GM21717 (cell line): ENCODE data around the gene VIT.
"Not testable (repeated sequence)": the region's sequence is repeated elsewhere in the genome, so short reads cannot be mapped to it uniquely, and the experiment has no call there.

ENCODE experiments used
- ATAC-seq: cut with Tn5 transposase; IDR thresholded peaks from one replicate; pipeline ENCODE4 v1.9.1; 2021; ENCODE audit warnings: mild to moderate bottlenecking, moderate library complexity; ENCODE audit not compliant: unreplicated experiment

VIT gene

DNA sequence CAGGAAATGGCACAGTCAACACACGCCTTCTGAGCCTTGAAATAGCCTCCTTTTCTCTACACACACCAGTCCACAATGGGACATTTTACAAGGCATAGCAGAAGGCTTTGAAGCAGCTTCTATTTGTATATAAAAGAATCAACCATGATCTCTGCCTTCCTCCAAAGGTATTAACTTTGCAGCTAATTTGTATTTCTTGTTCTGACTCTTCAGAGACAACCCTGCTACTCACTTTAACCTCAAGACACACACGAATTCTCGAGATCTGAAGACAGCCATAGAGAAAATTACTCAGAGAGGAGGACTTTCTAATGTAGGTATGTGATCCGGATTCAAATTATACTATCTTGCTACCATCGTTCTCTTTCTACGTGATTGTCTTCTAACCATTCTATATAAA lies 104.6 kb downstream of the VIT start:
- ATAC-seq, result no peak

DNA sequence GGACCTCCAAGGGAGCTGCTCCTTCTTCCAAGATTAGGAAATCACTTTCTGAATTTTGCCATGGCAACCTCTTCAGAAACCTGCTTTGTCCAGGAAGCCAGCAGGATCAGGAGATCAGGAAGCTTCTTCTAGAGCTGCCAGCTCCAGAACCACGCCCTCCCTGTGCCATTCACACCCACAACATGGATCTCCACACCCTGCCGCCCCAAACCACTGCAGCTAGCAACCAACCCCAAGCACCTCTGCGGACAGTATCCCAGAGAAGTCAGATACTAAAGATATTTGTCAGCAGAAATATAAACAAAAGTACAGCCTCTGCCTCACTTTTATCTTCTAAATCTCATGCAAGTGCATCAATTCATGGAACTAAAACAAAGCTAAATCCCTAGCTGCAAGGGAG lies 106.4 kb downstream of the VIT start:
- ATAC-seq, result no peak

- no peak for ATAC-seq
Measured at GRCh38 chr2:36805635-36806224, 109.2 kb downstream of the VIT start.

GRCh38 chr2:36807223-36807886 lies 110.8 kb downstream of the VIT start:
- ATAC-seq, result no peak

- no peak for ATAC-seq
Measured at GRCh38 chr2:36808386-36809068, 112.0 kb downstream of the VIT start.

DNA sequence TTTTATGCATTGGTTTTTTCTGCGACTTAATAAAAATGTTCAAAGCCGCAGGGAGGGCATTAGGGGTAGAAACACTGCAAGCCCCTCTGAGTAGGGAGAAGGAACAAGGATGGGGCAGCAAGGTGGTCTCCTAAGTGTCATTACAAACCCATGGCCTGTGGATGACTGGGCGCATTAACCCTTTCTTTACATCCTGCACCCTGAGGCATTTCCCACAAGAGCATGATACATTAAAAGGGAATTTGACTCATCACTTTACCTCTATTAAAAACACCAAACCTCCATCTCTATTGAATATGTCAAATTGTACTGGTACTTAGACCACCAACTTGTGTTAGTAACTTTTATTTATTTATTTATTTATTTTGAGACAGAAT lies 112.5 kb downstream of the VIT start:
- no peak for ATAC-seq

- ATAC-seq, result no peak
Measured at GRCh38 chr2:36811071-36811470, 114.6 kb downstream of the VIT start.

GRCh38 chr2:36812196-36812595 lies 115.7 kb downstream of the VIT start:
- ATAC-seq, result no peak

- ATAC-seq, result no peak
Measured at GRCh38 chr2:36818542-36818941, 122.0 kb downstream of the VIT start.

DNA sequence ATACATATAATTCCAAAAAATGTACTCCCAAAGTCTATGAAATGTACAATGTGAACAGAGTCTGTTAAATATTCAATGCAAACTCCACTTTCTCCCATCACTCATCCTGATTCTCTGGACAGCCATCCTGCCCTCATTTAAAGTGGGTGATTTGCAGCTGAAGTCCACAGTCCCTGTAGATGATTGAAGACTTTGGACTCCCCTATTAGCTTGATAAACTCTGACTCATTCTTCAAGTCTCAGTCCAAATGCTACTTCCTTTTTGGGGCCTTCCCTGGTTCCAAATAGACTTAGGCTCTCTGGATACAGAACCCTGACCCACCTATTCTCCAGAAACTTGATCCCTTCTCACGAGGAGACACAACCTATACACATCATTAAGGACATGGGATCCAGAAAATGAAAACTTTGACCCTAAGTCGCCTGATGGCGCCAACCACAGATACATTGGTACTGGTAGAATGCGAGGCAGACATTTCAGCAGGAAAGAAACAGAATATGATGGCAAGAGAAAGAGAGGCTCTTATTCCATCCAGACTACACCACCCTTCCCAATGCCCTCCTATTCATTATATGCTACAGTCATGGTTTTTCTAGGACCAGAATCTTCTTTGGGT lies 122.7 kb downstream of the VIT start:
- ATAC-seq, result no peak

DNA sequence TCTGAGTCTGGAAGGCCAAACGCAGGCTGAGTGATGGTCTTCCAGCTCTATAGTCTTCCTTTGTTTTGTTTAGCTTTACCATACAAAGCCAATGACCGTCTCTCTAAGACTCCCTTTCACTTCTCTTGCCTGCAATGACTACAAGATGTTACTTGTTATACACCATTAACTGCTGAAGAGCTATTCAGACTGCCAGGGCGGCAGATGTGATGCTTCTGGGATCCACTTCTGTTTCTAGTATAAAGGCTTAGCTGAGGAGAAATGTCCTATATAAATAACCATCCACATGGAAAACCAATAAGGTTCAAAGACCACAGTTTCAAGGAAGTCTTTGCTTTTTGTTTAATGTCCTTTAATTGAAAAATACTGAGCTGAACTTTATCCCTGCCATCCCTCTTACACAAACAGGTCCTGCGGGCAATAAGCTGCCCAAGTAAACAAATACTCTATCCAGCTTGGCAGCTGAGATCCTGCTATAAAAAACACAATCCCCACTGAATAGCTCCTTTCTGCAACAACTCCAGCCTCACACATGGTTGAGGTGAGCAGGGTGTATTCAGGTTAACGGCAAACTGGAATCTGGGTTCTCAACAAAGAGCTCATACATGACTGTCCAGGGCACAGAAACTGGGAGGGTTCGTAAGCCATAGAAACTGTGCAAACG lies 124.6 kb downstream of the VIT start:
- no peak for ATAC-seq

DNA sequence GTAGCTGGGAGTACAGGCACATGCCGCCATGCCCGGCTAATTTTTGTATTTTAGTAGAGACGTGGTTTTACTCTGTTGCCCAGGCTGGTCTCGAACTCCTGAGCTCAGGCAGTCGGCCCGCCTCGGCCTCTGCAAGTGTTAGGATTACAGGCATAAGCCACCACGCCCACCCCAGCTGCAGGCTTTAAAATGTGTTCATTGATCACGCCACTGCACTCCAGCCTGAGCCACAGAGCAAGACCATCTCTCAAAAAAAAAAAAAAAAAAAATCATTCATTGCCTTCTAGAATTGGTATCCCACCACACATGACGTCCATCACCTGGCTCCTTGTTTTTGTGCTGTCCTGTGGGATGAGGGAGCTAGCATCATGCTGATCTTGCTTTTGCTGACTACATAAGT lies 127.4 kb downstream of the VIT start:
- no peak for ATAC-seq

DNA sequence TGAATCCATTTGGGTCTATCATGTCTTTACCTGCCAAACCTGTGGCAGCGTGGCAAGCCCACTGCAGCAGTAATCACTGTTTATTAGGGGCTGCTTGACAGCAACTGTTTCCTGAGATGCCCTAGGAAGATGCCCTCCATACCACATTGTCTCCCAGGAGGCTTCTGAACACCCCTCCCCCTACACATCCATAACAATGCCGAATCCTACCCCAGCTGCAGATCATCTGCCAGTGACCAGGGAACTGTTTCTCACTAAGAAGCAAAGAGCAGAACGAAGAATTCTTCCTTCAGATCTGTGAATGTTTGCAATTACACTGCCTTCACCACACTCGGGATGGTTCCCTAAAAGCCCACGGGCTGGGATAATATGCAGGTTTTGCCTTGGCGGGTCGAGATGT lies 127.8 kb downstream of the VIT start:
- ATAC-seq, result no peak

GRCh38 chr2:36824683-36825082 lies 128.2 kb downstream of the VIT start:
- ATAC-seq, result not testable (repeated sequence)

DNA sequence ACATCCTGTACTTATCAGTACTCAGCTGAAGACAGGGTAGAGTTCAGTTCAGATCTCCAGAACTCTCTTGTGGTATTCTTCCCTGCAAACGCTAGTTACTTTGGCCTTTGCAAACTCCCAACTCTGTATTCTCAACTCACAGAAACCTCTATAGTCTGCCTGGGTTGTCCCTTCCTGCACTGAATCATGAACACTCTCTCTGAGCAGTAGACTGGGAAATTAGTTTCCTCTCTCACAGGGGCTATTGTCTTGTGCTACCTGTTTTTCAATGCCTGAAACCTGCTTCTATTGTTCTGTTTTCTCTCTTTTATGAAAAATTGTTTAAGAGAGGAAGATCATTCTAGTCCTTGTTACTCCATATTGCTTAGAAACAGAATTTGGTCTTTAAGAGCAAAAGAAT lies 134.7 kb downstream of the VIT start:
- no peak for ATAC-seq

- no peak for ATAC-seq
Measured at GRCh38 chr2:36834203-36834602, 137.7 kb downstream of the VIT start.

DNA sequence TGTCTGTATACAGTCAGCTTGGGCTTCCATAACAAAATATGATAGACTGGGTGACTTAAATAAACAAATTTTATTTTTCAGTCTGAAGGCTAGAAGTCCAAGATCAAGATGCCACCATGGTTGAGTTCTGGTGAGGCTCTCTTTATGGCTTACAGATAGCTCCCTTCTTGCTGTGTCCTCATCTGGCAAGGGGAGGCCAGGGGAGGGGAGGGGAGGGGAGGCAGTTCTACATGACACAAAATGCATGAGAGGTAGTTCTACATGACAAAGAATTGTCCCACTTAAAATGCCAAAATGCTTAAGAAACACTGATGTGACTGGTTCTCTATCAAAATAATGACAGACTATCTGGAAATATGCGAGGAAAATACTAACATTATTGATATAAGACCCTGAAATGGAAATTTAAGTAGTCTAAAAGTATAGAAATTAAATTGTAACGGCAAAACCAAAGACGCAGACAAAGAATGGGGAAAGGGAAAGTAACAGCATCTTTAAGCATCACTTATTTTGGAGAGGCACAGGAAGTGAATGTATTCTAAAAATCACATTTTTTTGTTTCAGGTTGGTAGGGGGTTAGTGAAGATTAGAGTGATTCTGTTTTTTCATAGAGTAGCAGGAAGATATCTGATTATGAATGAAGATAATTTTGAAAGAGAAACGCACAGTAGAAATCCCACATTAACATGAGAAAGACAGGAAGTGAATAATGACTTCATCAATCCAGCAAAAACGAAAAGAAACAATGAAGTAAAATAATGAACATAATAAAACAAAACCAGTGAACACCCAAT lies 138.4 kb downstream of the VIT start:
- ATAC-seq, result no peak

DNA sequence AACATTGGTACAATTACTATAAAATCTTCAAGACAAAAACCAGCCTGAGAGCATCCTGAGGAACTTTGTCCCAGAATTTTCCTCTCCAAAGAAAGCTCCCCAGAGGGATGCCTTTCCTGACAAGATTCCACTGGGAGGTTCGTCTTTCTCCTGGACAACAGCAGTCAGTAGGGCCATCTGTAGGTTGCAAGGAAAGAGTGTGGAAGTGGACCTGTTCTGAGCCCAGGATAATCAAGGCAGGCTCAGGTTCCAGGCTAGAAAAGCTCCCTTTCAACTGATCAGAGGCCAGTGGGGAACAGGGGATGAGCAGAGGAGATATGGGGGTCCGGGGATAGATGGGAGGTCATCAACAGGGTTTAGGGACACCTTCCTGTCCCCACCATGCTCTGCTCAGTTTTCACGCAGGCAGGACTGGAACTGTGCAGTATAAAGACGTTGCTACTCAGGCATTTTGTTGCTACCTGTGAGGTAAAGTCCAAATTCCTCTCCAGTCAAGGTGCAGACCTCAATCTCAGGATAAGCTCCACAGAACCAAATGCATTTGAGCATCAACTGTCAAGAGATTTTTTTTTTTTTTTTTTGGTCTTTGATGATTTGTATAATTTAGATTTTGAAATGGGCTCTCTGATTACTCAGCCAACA lies 143.6 kb downstream of the VIT start:
- ATAC-seq, result no peak

DNA sequence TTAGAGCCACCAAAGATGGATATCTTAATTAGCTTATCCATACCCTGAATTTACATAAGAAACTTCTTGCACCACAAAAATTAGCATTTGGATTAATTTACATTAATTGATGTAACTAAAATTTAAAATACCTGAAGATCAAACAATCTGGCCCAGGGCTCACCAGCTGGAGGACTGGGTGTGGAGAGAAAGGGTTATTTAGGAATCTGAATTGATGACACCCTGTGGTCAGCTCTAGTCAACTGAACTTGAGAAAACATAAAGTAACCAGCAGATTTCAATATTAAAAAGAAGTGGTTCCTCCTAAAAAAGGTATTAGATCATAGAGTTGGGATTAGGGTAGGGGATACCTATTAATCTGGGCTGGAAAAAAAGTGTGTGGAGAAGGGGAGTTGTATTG lies 147.3 kb downstream of the VIT start:
- ATAC-seq, result no peak

DNA sequence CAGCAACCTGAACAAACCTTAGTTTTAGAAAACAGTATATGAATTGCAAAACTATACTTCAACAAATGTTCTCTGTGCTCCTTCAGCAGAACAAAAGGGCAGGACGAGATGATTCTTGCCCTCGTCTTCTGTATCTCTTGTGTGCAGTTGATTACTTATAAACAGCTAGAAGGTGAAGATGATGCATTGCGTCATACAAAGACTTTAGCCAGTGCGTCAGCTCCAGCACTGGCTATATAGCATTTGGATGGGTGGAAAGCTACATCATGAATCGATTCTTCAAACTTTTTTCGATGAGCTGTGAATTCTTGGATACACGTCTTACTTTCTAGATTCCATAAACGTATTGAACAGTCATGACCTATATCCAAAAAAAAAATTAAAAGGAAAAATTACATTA lies 152.8 kb downstream of the VIT start:
- no peak for ATAC-seq
